RKO (cell line): ENCODE data around the gene FOXI1.
"Not testable (repeated sequence)": the region's sequence is repeated elsewhere in the genome, so short reads cannot be mapped to it uniquely, and the experiment has no call there.

Source experiments
- DNase-seq: peaks from one replicate; pipeline ENCODE4 v3.0.0-alpha.2; 2016; ENCODE audit warnings: low spot score

The FOXI1 gene

DNA sequence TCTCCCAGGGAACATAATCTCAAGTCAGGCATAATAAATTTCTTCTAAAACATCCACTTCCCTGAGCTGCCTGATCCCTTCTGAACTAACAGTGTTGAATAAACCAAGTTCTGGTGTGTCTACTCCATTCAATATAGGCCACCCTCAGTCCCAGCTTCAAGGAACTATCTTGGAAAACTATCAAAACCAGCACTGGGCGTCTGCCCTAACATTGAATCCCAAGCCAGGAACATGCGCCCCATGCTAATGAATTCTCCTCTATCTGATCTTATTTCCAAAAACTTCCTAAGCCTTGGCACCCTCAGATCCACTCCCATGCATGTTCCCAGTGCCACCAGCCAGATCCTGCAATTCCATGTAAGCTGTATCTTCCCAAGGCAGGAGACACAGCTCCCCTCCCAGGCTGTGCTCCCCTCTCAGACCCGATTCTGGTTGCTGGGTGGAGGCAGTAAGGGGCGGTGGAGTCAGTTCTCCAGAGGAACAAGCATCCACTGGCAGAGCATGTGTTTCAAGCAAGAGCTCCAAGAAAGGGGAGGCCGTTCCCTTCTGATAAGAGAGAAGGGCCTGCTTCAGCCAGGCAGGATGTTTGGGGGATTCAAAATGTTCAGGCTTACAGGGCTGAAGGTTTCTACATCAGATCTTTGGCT is 13.1 kb upstream of the FOXI1 start:
- no peak for DNase-seq

GRCh38 chr5:170094329-170094728 is 11.4 kb upstream of the FOXI1 start:
- not testable (repeated sequence) for DNase-seq

DNA sequence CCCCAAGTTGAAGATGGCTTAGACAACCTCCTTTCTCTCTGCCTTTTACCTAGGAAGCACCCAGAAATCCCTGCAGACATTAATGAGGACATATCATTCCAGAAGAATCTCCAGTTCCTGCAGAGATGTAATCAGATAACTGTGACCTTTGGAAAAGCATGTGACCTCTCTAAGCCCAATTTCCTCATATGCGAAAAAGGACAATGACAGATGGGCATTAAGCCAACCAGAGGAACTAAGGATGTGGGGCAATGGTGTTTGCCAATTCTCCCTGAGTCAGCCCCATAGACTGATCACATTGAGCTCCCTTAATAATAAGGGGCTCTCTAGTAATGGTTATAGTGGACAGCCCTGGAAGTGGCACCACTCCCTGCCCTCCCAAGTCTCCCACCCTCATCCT is 10.1 kb upstream of the FOXI1 start:
- no peak for DNase-seq

DNA sequence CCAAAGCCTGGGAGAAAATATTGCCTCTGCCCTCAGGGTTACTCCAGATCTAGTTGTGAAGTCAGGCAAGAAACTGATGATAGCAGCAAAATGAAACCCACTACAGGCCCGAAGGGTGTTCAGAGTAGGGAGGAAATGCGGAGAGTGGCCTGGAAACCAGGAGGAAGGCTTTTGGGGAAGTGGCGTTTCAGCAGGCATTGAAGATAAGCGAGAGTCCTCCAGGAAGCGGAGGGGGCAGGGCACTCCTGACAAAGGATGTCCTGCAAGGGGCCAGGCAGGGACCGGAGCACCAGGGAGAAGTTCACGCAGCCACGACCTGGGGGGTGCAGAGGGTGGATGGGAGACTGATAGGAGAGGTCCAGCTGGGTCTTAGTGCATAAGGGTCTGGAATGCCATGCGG is 7.8 kb upstream of the FOXI1 start:
- DNase-seq: no peak

DNA sequence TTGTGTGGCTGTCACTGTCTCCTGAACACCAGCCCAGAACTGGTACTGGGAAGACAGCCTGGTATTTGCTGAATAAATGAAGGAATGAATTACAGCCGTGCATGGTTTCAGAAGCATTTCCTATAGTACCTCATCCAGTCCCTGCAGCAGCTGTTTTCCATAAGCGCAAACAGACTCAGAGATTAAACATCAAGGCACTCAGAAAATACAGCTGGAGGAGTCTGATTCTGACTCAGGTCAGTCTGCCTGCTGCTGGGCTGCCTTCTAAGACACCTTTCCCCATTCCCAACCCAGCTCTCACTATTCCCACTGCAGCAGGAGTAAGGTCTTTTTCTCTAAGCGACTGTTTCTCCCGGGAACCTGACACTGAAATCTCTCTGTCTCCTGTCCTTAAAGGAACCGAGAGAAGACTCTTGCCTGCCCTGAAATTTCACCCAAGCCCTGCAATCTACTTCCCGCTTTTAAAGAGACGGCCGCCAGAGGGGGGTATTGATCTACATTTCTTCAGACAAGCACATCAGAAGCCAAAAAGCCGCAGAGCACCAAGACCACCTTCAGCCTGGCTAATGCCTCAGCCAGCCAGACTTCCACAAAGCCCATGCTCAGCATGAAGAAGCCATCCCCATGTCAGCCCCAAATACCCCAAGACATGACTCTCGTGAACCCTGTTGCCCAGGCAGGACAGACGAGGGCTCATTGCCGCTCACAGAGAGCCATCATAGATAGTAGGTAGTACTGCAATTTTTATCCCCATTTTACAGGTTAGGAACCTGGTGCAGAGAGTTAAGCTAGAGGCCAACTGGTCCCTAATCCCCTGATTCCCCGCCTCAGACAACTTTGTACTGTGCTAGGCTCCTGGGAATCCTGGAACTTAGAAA is 5.4 kb upstream of the FOXI1 start:
- DNase-seq: peak; percentile 65

DNA sequence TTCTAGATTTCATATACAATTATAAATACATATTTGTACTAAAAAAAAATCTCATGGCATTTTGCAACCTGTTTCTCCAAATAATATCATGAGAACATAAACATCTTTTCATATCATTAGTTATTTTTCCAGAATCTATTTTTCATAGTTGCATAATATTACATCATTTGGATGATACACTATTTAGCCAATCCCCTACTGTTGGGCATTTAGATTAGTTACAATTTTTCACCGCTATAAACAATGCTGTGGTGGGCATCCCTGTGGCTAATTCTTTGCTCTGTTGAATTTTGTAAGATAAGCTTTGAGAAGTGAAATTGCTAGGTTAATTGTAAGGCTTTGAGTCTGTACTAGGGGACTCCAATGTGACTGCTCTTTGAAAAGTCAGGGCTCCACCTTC is 2.2 kb upstream of the FOXI1 start:
- DNase-seq: no peak

- no peak for DNase-seq
Measured at GRCh38 chr5:170104299-170104698, 1.4 kb upstream of the FOXI1 start.

DNA sequence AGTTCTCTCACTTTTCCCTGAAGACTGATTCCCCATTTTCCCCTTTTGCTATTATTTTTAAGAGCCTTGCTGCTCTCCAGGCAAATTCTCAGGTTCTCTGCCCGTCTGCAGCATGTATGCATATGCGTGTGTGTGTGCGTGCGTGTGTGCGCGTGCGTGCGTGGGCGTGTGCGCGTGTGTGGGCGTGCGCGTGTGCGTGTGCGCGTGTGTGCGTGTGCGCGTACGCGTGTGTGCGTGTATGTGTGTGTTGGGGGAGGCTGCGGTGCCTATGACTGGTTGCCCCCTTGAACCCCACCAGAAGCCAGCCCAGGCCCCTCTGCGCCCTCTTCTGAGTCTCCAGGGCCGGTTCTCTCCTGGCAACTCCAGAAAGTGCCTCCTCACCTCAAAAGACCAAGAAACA is 987 bp upstream of the FOXI1 start:
- DNase-seq: no peak

GRCh38 chr5:170107674-170108073 is 2.0 kb downstream of the FOXI1 start:
- DNase-seq: no peak

GRCh38 chr5:170108266-170108785 is 2.6 kb downstream of the FOXI1 start:
- no peak for DNase-seq

DNA sequence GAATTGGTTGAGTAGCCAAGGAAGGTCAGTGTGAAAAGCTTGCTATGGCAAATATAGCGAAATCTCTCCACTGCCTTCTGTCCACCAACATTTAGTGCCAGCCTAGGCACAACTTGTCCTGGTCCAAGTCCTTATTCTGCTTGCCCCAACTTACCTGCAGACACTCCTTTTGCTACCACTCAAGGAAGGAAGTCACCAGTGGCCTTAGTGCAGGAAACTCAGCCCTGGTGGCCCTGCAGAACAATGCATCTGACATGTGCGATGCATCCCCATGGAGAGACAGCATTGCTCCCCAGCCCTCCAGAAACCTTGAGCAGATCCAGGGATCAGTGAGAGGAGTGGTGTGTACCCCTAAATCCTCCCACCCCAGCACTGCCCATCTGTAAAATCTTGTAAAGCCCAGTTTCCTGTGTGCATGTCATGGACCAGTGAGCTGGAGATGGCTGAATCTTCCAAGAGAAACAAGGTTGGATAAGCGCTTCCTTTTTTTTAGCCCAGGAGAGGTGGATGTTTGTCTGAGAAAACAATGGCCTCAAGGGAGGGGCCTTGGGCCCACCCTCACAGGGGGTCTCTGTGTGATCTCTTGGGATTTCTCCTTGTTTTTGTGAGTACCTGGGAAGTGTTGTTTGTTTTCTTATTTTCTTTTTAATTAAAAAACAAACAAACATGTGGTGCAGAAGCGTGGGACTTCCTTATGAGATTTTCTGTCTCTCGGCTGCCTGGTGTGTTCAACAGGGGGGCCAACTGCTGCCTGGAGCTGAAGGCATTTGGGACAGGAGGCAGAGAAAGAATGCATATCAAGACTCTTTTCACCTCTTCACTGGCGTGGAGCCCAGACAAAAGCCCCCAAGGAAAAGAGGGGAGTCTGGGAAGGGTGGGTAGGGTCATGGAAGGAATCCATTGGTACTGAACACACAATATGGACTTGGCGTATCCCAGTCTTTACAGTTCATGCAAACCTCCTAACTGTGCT is 3.6 kb downstream of the FOXI1 start:
- DNase-seq: no peak

DNA sequence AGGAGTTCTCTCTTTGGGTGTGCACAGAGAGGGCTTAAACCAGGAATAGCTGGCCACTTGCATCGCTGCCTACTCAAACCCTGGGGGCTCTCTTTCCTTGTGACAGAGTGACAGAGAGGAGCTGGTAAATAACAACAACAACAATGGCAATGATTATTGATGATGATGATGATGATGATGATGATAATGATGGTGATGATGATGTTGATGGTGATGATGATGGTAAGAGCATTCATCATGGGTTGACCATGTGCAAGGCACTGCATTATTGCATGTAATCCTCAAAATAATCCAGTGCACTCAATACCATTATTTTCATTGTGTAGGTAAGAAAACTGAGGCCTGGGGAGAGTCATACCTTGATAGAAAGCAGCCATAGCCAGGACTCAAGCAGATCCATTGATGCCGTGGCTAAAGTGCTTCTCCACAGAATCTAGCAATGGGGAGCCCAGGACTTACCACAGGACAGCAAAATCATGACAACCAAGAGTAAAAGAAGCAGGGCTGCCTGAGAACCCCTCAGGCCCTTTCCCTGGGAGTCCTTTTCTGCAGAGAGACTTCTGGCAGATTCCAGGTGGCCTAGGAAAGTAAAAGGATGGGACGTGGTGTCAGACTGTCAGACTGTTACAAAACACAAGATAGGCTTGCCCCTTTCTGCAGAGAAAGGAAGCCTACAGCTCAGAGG is 4.8 kb downstream of the FOXI1 start:
- no peak for DNase-seq

GRCh38 chr5:170111088-170111785 is 5.5 kb downstream of the FOXI1 start:
- DNase-seq: no peak

GRCh38 chr5:170112876-170113521 is 7.3 kb downstream of the FOXI1 start:
- no peak for DNase-seq

GRCh38 chr5:170113522-170113900 is 7.8 kb downstream of the FOXI1 start:
- no peak for DNase-seq

- DNase-seq: no peak
Measured at GRCh38 chr5:170114271-170114670, 8.6 kb downstream of the FOXI1 start.

DNA sequence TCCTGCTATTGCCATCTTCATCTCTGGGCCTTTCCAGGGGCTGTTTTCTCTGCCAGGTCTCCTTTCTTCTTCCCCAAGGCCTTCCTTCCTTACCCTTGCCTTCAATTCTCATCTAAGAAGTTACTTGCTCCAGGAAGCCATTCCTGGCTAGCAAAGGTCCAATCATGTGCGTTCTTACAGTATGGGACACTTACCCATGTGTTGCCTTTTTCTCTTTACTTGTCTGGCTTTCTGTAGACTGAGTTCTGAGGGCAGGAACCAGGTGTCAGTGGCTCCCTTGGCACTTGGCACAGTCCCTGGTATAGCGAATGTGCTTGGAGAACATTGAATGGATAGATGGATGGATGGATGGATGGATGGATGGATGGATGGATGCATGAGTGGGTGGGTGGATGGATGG is 10.2 kb downstream of the FOXI1 start:
- no peak for DNase-seq

GRCh38 chr5:170117736-170118135 is 12.0 kb downstream of the FOXI1 start:
- DNase-seq: no peak

GRCh38 chr5:170120576-170120975 is 14.9 kb downstream of the FOXI1 start:
- DNase-seq: no peak

GRCh38 chr5:170121321-170121720 is 15.6 kb downstream of the FOXI1 start:
- DNase-seq: no peak
